IMR-90 (cell line): ENCODE measurements around the gene LAMA3. TPM values are rescaled to one million over a fixed set of nuclear protein-coding genes. Genes with fewer than 3 reads are reported as not detected.

ENCODE experiments used
- ATAC-seq: fragments of 200-7000 bp; cut with Tn5 transposase; 2 replicates; pipeline ENCODE4 v1.9.1; 2020; ENCODE audit warnings: low read depth, mild to moderate bottlenecking, moderate library complexity
- BruUV-seq: library from RNA; stranded (reverse); fragments of 400-500 nt; replicated peaks from 2 replicates; lab custom pipeline; 2021; lab: Mats Ljungman, UMichigan
- CTCF ChIA-PET: fragments of 300-600 bp; formaldehyde crosslinking; extraction: SDS; loops from one replicate; lab custom pipeline; 2021; ENCODE audit warnings: antibody characterized with exemption; lab: Yijun Ruan, JAX
- POLR2A ChIA-PET: fragments of 300-600 bp; sonication (Branson Sonifier 250); formaldehyde crosslinking; loops from one replicate; lab custom pipeline; 2022; ENCODE audit warnings: antibody characterized with exemption; ENCODE audit not compliant: unreplicated experiment; lab: Charles Lee
- DNase-seq: peaks from one replicate; pipeline ENCODE4 v3.0.0; 2013
- H2AFZ ChIP-seq: replicated peaks from 2 replicates; pipeline ENCODE3; 2013; ENCODE audit warnings: low read length, mild to moderate bottlenecking; ENCODE audit not compliant: poor library complexity
- H2AK5ac ChIP-seq: 2 replicates; pipeline ENCODE4 v1.6.1; 2013; ENCODE audit warnings: low read depth, low read length, inconsistent platforms
- H2AK9ac ChIP-seq: replicated peaks from 2 replicates; pipeline ENCODE3; 2013; ENCODE audit warnings: mild to moderate bottlenecking, low read depth, low read length, moderate library complexity; ENCODE audit not compliant: poor library complexity
- H2BK120ac ChIP-seq: 2 replicates; pipeline ENCODE4 v1.6.1; 2013; ENCODE audit warnings: low read depth, low read length, inconsistent platforms
- H2BK15ac ChIP-seq: 3 replicates; pipeline ENCODE4 v1.6.1; 2013; ENCODE audit warnings: low read depth, low read length, inconsistent platforms
- H2BK20ac ChIP-seq: 2 replicates; pipeline ENCODE4 v1.6.1; 2013; ENCODE audit warnings: low read depth, mild to moderate bottlenecking, inconsistent platforms, low read length, moderate library complexity
- H2BK5ac ChIP-seq: 2 replicates; pipeline ENCODE4 v1.6.1; 2013; ENCODE audit warnings: mild to moderate bottlenecking, low read depth, low read length, inconsistent platforms; ENCODE audit not compliant: poor library complexity, severe bottlenecking
- H3K14ac ChIP-seq: replicated peaks from 2 replicates; pipeline ENCODE4 v1.6.1; 2013; ENCODE audit warnings: low read depth, low read length, inconsistent platforms
- H3K18ac ChIP-seq: 2 replicates; pipeline ENCODE4 v1.6.1; 2013; ENCODE audit warnings: low read depth, low read length, control low read depth
- H3K23ac ChIP-seq: 2 replicates; pipeline ENCODE4 v1.6.1; 2013; ENCODE audit warnings: low read depth, low read length, inconsistent platforms
- H3K27ac ChIP-seq: 2 replicates; pipeline ENCODE4 v1.5.1; 2013; ENCODE audit warnings: mild to moderate bottlenecking, control low read depth, low read length; ENCODE audit not compliant: insufficient read depth
- H3K27me3 ChIP-seq: 2 replicates; pipeline ENCODE4 v1.6.1; 2013; ENCODE audit warnings: low read length; ENCODE audit not compliant: control insufficient read depth, insufficient read depth
- H3K36me3 ChIP-seq: 2 replicates; pipeline ENCODE4 v1.6.1; 2013; ENCODE audit warnings: low read length, mixed read lengths; ENCODE audit not compliant: control insufficient read depth, insufficient read depth
- H3K4ac ChIP-seq: 2 replicates; pipeline ENCODE4 v1.6.1; 2013; ENCODE audit warnings: low read depth, low read length, inconsistent platforms
- H3K4me1 ChIP-seq: 2 replicates; pipeline ENCODE4 v1.6.1; 2013; ENCODE audit warnings: low read length, mixed read lengths; ENCODE audit not compliant: control insufficient read depth, insufficient read depth
- H3K4me2 ChIP-seq: 2 replicates; pipeline ENCODE4 v1.6.1; 2013; ENCODE audit warnings: low read depth, mild to moderate bottlenecking, control low read depth, low read length, moderate library complexity
- H3K4me3 ChIP-seq: 2 replicates; pipeline ENCODE4 v1.5.1; 2013; ENCODE audit warnings: low read depth, mild to moderate bottlenecking, control low read depth, low read length, moderate library complexity; ENCODE audit not compliant: insufficient read depth
- H3K56ac ChIP-seq: 2 replicates; pipeline ENCODE4 v1.6.1; 2013; ENCODE audit warnings: low read length, inconsistent platforms; ENCODE audit not compliant: insufficient read depth; ENCODE audit errors: extremely low read depth
- H3K79me1 ChIP-seq, 2 experiments: 2 replicates each; pipeline ENCODE4 v1.6.1; 2013; ENCODE audit warnings: low read length in 2 of 2, inconsistent platforms in 1 of 2, low read depth in 1 of 2
- H3K9ac ChIP-seq: 2 replicates; pipeline ENCODE4 v1.6.1; 2013; ENCODE audit warnings: low read depth, low read length, control low read depth
- H3K9me1 ChIP-seq: 2 replicates; pipeline ENCODE4 v1.6.1; 2013; ENCODE audit warnings: low read length, inconsistent platforms; ENCODE audit not compliant: insufficient read depth
- H3K9me3 ChIP-seq: 2 replicates; pipeline ENCODE4 v1.6.1; 2013; ENCODE audit warnings: low read length; ENCODE audit not compliant: control insufficient read depth, insufficient read depth
- H4K20me1 ChIP-seq: 2 replicates; pipeline ENCODE4 v1.6.1; 2013; ENCODE audit warnings: low read length, inconsistent platforms; ENCODE audit not compliant: insufficient read depth
- H4K5ac ChIP-seq: 2 replicates; pipeline ENCODE4 v1.6.1; 2013; ENCODE audit warnings: mild to moderate bottlenecking, low read depth, low read length, control low read depth
- H4K8ac ChIP-seq, 2 experiments: 2 replicates each; pipeline ENCODE4 v1.6.1; 2013; ENCODE audit warnings: low read depth in 2 of 2, low read length in 2 of 2, control low read depth in 1 of 2, inconsistent platforms in 1 of 2
- H4K91ac ChIP-seq: 2 replicates; pipeline ENCODE4 v1.6.1; 2013; ENCODE audit warnings: low read depth, low read length, inconsistent platforms; ENCODE audit not compliant: insufficient read depth
- BHLHE40 ChIP-seq: fragments of 150-350 bp; IDR thresholded peaks from 2 replicates; pipeline ENCODE4 v1.6.1; 2016; ENCODE audit warnings: mild to moderate bottlenecking, low read depth, low read length
- CEBPB ChIP-seq: IDR thresholded peaks from 2 replicates; pipeline ENCODE4 v1.6.1; 2012; ENCODE audit warnings: low read depth, low read length, improper control_type of control experiment
- CHD1 ChIP-seq: IDR thresholded peaks from 2 replicates; pipeline ENCODE4 v1.6.1; 2012; ENCODE audit warnings: low read depth, low read length, improper control_type of control experiment
- FOS ChIP-seq: fragments of 150-350 bp; IDR thresholded peaks from 2 replicates; pipeline ENCODE4 v1.6.1; 2016; ENCODE audit warnings: low read depth, low read length
- MAFK ChIP-seq: IDR thresholded peaks from 2 replicates; pipeline ENCODE4 v1.6.1; 2012; ENCODE audit warnings: low read depth, low read length, improper control_type of control experiment
- MXI1 ChIP-seq: IDR thresholded peaks from 2 replicates; pipeline ENCODE4 v1.6.1; 2012; ENCODE audit warnings: low read depth, mild to moderate bottlenecking, low read length, moderate library complexity, borderline replicate concordance
- POLR2A ChIP-seq: IDR thresholded peaks from 2 replicates; pipeline ENCODE4 v1.6.1; 2012; ENCODE audit warnings: mild to moderate bottlenecking, low read depth, low read length
- RCOR1 ChIP-seq: IDR thresholded peaks from 2 replicates; pipeline ENCODE4 v1.6.1; 2012; ENCODE audit warnings: mild to moderate bottlenecking, low read length, improper control_type of control experiment; ENCODE audit not compliant: insufficient replicate concordance
- RFX5 ChIP-seq: IDR thresholded peaks from 2 replicates; pipeline ENCODE4 v1.8.0; 2012; ENCODE audit warnings: low read depth, mild to moderate bottlenecking, low read length, moderate library complexity
- WGBS, 2 experiments: methylation state at CpG; one replicate each; pipeline versions ENCODE4 v1.1.5 to v1.1.7; 2013; ENCODE audit warnings: missing lambda C conversion rate in 2 of 2; ENCODE audit not compliant: insufficient read length in 1 of 2; ENCODE audit errors: extremely low coverage in 2 of 2; 5-methylcytosine and 5-hydroxymethylcytosine counted together
- dilution Hi-C: fragments of 300-500 bp; cut with HindIII; formaldehyde crosslinking; loops from one replicate; pipeline ENCODE4 v1.14.3; 2018; ENCODE audit warnings: low sequenced_read_pairs; ENCODE audit not compliant: unreplicated experiment
- in situ Hi-C: fragments of 300-500 bp; cut with MboI; formaldehyde crosslinking; loops from 3 replicates; pipeline ENCODE4 v1.14.3; 2019; ENCODE audit warnings: low sequenced_read_pairs, inconsistent platforms, mixed read lengths
- intact Hi-C: fragments of 100-400 bp; cut with micrococcal nuclease; formaldehyde crosslinking; loops from 2 replicates; pipeline ENCODE4 v1.10.0; 2022
- polyA plus RNA-seq, 3 experiments: library from polyadenylated mRNA; depleted of rRNA; stranded (reverse); fragments of >200 nt; gene quantifications; 2 replicates each; pipeline ENCODE4 v1.2.3, GENCODE V29; 2012; ENCODE audit warnings: low replicate concordance in 1 of 3
- total RNA-seq: library from RNA; depleted of rRNA; stranded (reverse); fragments of >200 nt; gene quantifications from 2 replicates; pipeline ENCODE4 v1.2.3, GENCODE V29; 2012
- TF ChIP-seq, protein P1 (sequence below): conservative IDR thresholded peaks from 2 replicates; pipeline ENCODE4 v1.5.1; 2012; ENCODE audit warnings: mild to moderate bottlenecking, low read depth, low read length, improper control_type of control experiment

LAMA3 gene
- total and polyA plus RNA-seq, 2 of the 4 experiments (the other 2 are of a cell fraction) = 0.18 to 0.19 TPM

DNA sequence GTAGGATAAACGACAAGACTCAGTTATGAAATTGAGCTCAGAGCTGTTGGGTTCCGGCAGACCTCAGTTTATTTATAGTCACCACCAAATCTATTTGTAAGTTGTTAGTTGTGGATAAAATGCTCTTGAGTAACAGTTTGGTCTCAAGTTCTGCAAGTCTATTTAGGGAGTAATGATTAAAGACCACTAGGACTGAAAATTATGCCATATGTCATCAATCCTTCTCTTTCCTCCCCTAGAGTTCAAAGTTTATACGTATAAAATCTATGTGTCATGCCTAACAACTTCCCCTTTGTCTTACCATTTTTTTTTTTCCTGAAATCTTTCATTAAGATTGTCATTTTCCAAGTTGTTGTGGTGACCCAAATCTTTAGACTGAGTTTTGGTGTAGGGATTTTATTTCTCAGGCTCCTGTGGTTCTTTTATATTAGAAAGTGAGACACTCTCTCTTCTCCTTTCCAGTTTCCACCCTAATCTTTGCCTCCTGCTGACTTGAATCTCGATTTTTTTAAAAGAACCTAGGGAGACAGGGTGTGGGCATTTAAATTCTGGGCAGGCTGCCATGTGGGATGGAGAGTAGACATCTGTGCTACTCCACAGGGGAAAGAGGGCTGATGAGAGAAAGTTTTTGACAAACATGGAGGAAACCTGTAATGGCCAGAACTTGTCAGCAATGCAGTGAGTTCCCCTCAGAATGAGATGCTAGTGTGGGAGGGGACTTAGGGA is 51.0 kb downstream of the LAMA3 start:
- Histone ChIP-seq H3K9ac (no peak overlapping the region), H3K79me1 (no peaks in the 10 kb centered on the region), H3K9me1 (no peaks in the 10 kb centered on the region; the same call in 1 of the 2 replicates), H3K4me1 (peaks cover 2% of the 10 kb centered on the region; the same call in 1 of the 2 replicates), H3K4me3 (no peak overlapping the region), H3K36me3 (no peaks in the 10 kb centered on the region), H4K8ac (no peak overlapping the region), H2BK15ac (no peak overlapping the region), H3K56ac (no peak overlapping the region), H4K20me1 (no peaks in the 10 kb centered on the region), H2BK120ac (no peak overlapping the region), H3K27ac (no peak overlapping the region), H4K91ac (no peak overlapping the region), H3K4me2 (no peak overlapping the region), H3K9me3 (no peaks in the 10 kb centered on the region), H2AK5ac (no peak overlapping the region), H3K18ac (no peak overlapping the region), H2BK5ac (no peak overlapping the region), H2AFZ (no peak overlapping the region), H3K23ac (no peak overlapping the region), H2AK9ac (no peak overlapping the region), H2BK20ac (no peak overlapping the region), H3K4ac (no peak overlapping the region), H3K14ac (no peak overlapping the region), H4K5ac (no peak overlapping the region), H3K27me3 (peaks cover 36% of the 10 kb centered on the region)
- DNase-seq (no peak), ATAC-seq (no peak)
- BruUV-seq = no TSS peak
- in situ Hi-C loops = no loop called here
- no CpG with 5 or more reads among the region's 4 CpGs for WGBS, 2 experiments
- ChIA-PET CTCF (no interaction called here), POLR2A (no interaction called here)
- intact Hi-C loops = no loop called here
- dilution Hi-C loops = no loop called here
- TF ChIP-seq MXI1 = no peak
- no peak for TF ChIP-seq RCOR1
- TF ChIP-seq CHD1 = no peak
- no peak for TF ChIP-seq POLR2A
- no peak for TF ChIP-seq CEBPB
- no peak for TF ChIP-seq MAFK
- no peak for TF ChIP-seq RFX5
- TF ChIP-seq, protein P1, sequence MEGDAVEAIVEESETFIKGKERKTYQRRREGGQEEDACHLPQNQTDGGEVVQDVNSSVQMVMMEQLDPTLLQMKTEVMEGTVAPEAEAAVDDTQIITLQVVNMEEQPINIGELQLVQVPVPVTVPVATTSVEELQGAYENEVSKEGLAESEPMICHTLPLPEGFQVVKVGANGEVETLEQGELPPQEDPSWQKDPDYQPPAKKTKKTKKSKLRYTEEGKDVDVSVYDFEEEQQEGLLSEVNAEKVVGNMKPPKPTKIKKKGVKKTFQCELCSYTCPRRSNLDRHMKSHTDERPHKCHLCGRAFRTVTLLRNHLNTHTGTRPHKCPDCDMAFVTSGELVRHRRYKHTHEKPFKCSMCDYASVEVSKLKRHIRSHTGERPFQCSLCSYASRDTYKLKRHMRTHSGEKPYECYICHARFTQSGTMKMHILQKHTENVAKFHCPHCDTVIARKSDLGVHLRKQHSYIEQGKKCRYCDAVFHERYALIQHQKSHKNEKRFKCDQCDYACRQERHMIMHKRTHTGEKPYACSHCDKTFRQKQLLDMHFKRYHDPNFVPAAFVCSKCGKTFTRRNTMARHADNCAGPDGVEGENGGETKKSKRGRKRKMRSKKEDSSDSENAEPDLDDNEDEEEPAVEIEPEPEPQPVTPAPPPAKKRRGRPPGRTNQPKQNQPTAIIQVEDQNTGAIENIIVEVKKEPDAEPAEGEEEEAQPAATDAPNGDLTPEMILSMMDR = no peak
- no peak for TF ChIP-seq BHLHE40
- TF ChIP-seq FOS = no peak
